ENCODE results near the gene NAAA. TPM values are rescaled to one million over a fixed set of nuclear protein-coding genes. Genes with fewer than 3 reads are reported as not detected.

Gene NAAA
- total RNA-seq, 4 donors from 2014 or later = 26.9 to 68.6 (median 47.0) TPM

GRCh38 chr4:75878246-75878756, 62.5 kb downstream of the NAAA start:
- WGBS = 50% methylated on average over 6 of the region's 6 CpGs
- H3K9me3 ChIP-seq = no peaks in the 10 kb centered on the region

GRCh38 chr4:75876218-75876617, 64.6 kb downstream of the NAAA start:
- Histone ChIP-seq H3K9me3 (no peaks in the 10 kb centered on the region), H3K27ac (no peak overlapping the region), H3K27me3 (no peaks in the 10 kb centered on the region), H3K4me3 (no peak overlapping the region), H3K36me3 (no peaks in the 10 kb centered on the region), H3K4me1 (no peaks in the 10 kb centered on the region)
- TF ChIP-seq EP300 (IDR thresholded peaks at IDR 0.05) (no peak), POLR2A (IDR thresholded peaks at IDR 0.05) (no peak), POLR2AphosphoS5 (IDR thresholded peaks at IDR 0.05) (no peak), CTCF (IDR thresholded peaks at IDR 0.05) (no peak)
- DNase-seq (ENCODE audit: low spot score in 2 of 2) = no peak
- WGBS = 85% methylated on average over 18 of the region's 18 CpGs

More at GRCh38 chr4:75878246-75878756, 62.5 kb downstream of the NAAA start:
- Histone ChIP-seq H3K27me3 (no peaks in the 10 kb centered on the region), H3K4me1 (no peaks in the 10 kb centered on the region), H3K27ac (no peak overlapping the region), H3K4me3 (no peak overlapping the region), H3K36me3 (no peaks in the 10 kb centered on the region)
- DNase-seq (ENCODE audit: low spot score in 2 of 2) = no peak
- TF ChIP-seq POLR2AphosphoS5 (IDR thresholded peaks at IDR 0.05) = no peak

GRCh38 chr4:75869100-75869499, 71.7 kb downstream of the NAAA start:
- Histone ChIP-seq H3K36me3 (no peaks in the 10 kb centered on the region), H3K27me3 (no peaks in the 10 kb centered on the region), H3K4me3 (no peak overlapping the region), H3K9me3 (no peaks in the 10 kb centered on the region), H3K4me1 (no peaks in the 10 kb centered on the region), H3K27ac (no peak overlapping the region)
- TF ChIP-seq POLR2A (IDR thresholded peaks at IDR 0.05) (no peak), EP300 (IDR thresholded peaks at IDR 0.05) (no peak), CTCF (IDR thresholded peaks at IDR 0.05) (no peak), POLR2AphosphoS5 (IDR thresholded peaks at IDR 0.05) (no peak)
- DNase-seq (ENCODE audit: low spot score in 2 of 2) = no peak
- WGBS = 57% methylated on average over 3 of the region's 3 CpGs

- 84% methylated on average over 3 of the region's 3 CpGs for WGBS
Measured at GRCh38 chr4:75867130-75867529, 73.7 kb downstream of the NAAA start.

More at GRCh38 chr4:75867130-75867529, 73.7 kb downstream of the NAAA start:
- Histone ChIP-seq H3K9me3 (no peaks in the 10 kb centered on the region), H3K27ac (no peak overlapping the region), H3K4me3 (no peak overlapping the region), H3K36me3 (no peaks in the 10 kb centered on the region), H3K27me3 (no peaks in the 10 kb centered on the region), H3K4me1 (no peaks in the 10 kb centered on the region)
- no peak for DNase-seq (ENCODE audit: low spot score in 2 of 2)
- TF ChIP-seq POLR2AphosphoS5 (IDR thresholded peaks at IDR 0.05) (no peak), CTCF (IDR thresholded peaks at IDR 0.05) (no peak), POLR2A (IDR thresholded peaks at IDR 0.05) (no peak), EP300 (IDR thresholded peaks at IDR 0.05) (no peak)

Other genes with a start within 250 kb of the NAAA start
- gene USO1, start 216.4 kb downstream of the NAAA start, total RNA-seq = 10 to 100 TPM; 46.8 to 61.1 (median 55.2) TPM
- not detected for gene PPEF2, start 38.6 kb downstream of the NAAA start, total RNA-seq
- gene SDAD1, start 49.9 kb upstream of the NAAA start, total RNA-seq = 10 to 100 TPM; 29.2 to 32.9 (median 31.1) TPM
- under 1 TPM in 3 of 4 donors, not detected in 1; 0.19 to 0.48 (median 0.34) TPM for gene CXCL9, start 66.5 kb upstream of the NAAA start, total RNA-seq
- gene CXCL10, start 82.5 kb upstream of the NAAA start, total RNA-seq = not detected
- gene CXCL11, start 95.1 kb upstream of the NAAA start, total RNA-seq = under 1 TPM in 1 of 4 donors, not detected in 3; 0.72 TPM
- gene ART3, start 133.7 kb upstream of the NAAA start, total RNA-seq = 1 to 10 TPM in 1 of 4 donors, under 1 TPM in 1, not detected in 2; 0.48 to 1.5 TPM
- 10 to 100 TPM; 30.2 to 36.6 (median 33.4) TPM for gene NUP54, start 207.4 kb upstream of the NAAA start, total RNA-seq

Measured in suprapubic skin (tissue), 4 donors.